ENCODE data around the gene P2RX6. TPM values are rescaled to one million over a fixed set of nuclear protein-coding genes. Genes with fewer than 3 reads are reported as not detected.

P2RX6 gene
- total RNA-seq, 1 donor from 2014 or later, result 2.8 TPM

- H3K4me3 Mint-ChIP-seq, result no peak overlapping the region
- DNase-seq (ENCODE audit: extremely low spot score, unreplicated experiment), result no peak
- no peak overlapping the region for H3K27ac Mint-ChIP-seq
- H3K36me3 Mint-ChIP-seq, result no peaks in the 10 kb centered on the region
- no peaks in the 10 kb centered on the region for H3K9me3 Mint-ChIP-seq
- no peak for TF ChIP-seq CTCF (conservative IDR thresholded peaks at IDR 0.05)
- H3K27me3 Mint-ChIP-seq, result peaks cover 2% of the 10 kb centered on the region
- H3K4me1 Mint-ChIP-seq (ENCODE audit: unreplicated experiment), result peaks cover 9% of the 10 kb centered on the region
Observed at GRCh38 chr22:20974336-20974955, 40.5 kb upstream of the P2RX6 start.

GRCh38 chr22:20975541-20976290, 39.2 kb upstream of the P2RX6 start:
- Mint-ChIP-seq H3K4me3 (no peak overlapping the region), H3K4me1 (ENCODE audit: unreplicated experiment) (peaks cover 15% of the 10 kb centered on the region), H3K27me3 (peaks cover 3% of the 10 kb centered on the region), H3K9me3 (no peaks in the 10 kb centered on the region), H3K36me3 (no peaks in the 10 kb centered on the region), H3K27ac (no peak overlapping the region)
- no peak for DNase-seq (ENCODE audit: extremely low spot score, unreplicated experiment)
- TF ChIP-seq CTCF (conservative IDR thresholded peaks at IDR 0.05), result no peak

DNA sequence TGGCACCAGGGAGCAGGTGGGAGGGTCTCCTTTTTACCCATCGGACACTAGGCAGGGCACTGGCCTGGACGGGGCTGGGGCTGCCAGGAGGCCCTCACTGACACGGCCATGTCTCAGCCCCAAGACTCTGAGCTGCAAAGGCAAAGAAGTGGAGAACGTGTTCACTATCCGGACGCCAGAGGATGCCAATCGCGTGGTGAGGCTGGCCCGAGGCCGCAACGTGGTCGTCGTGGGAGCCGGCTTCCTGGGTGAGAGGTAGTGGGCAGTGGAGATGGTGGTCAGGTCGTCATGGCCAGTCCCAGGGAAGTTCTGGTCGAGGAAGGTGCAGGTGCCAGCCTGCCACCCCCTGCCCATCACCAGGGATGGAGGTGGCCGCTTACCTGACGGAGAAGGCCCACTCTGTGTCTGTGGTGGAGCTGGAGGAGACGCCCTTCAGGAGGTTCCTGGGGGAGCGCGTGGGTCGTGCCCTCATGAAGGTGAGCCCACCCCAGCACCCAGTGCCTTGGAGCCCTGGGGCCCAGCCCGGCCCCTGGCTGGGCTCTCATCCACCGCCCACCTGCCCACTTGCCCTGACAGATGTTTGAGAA, 38.6 kb upstream of the P2RX6 start:
- Mint-ChIP-seq H3K27ac (no peak overlapping the region), H3K4me1 (ENCODE audit: unreplicated experiment) (peaks cover 13% of the 10 kb centered on the region), H3K4me3 (no peak overlapping the region), H3K9me3 (no peaks in the 10 kb centered on the region), H3K36me3 (no peaks in the 10 kb centered on the region), H3K27me3 (peaks cover 3% of the 10 kb centered on the region)
- no peak for TF ChIP-seq CTCF (conservative IDR thresholded peaks at IDR 0.05)
- DNase-seq (ENCODE audit: extremely low spot score, unreplicated experiment), result no peak

GRCh38 chr22:20977019-20977418, 37.9 kb upstream of the P2RX6 start:
- H3K4me3 Mint-ChIP-seq, result no peak overlapping the region
- peaks cover 13% of the 10 kb centered on the region for H3K4me1 Mint-ChIP-seq (ENCODE audit: unreplicated experiment)
- peaks cover 3% of the 10 kb centered on the region for H3K27me3 Mint-ChIP-seq
- no peak for DNase-seq (ENCODE audit: extremely low spot score, unreplicated experiment)
- no peaks in the 10 kb centered on the region for H3K9me3 Mint-ChIP-seq
- no peak for TF ChIP-seq CTCF (conservative IDR thresholded peaks at IDR 0.05)
- H3K27ac Mint-ChIP-seq, result no peak overlapping the region
- H3K36me3 Mint-ChIP-seq, result no peaks in the 10 kb centered on the region

DNA sequence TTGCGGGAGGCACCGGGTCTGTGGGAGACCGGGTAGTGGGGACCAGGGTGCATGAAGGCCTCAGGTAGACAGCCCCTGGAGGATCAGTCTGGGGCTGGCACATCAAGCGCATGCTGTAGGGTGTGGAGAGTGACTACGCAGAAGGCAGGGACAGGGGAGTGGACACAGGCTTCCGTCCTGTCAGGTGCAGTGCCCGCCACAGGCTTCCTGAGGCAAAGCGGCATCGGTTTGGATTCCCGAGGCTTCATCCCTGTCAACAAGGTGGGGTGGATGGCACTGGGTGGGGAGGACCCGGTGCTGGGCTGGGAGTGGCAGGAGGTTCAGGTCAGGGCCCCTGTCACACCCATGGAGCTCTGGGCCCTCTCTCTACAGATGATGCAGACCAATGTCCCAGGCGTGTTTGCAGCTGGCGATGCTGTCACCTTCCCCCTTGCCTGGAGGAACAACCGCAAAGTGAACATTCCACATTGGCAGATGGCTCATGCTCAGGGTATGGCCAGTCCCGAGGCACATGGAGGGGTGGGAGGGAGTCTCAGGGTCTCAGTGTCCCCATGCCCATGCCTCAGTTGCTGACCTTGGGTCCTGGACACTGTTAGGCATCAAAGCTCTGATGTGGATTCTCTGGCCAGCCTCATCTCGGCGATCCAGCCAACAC, 37.3 kb upstream of the P2RX6 start:
- peaks cover 3% of the 10 kb centered on the region for H3K27me3 Mint-ChIP-seq
- DNase-seq (ENCODE audit: extremely low spot score, unreplicated experiment), result no peak
- peaks cover 13% of the 10 kb centered on the region for H3K4me1 Mint-ChIP-seq (ENCODE audit: unreplicated experiment)
- H3K27ac Mint-ChIP-seq, result no peak overlapping the region
- no peaks in the 10 kb centered on the region for H3K36me3 Mint-ChIP-seq
- no peaks in the 10 kb centered on the region for H3K9me3 Mint-ChIP-seq
- no peak for TF ChIP-seq CTCF (conservative IDR thresholded peaks at IDR 0.05)
- no peak overlapping the region for H3K4me3 Mint-ChIP-seq

Data from type B pancreatic cell (in vitro differentiated cells).